HFFc6 (cell line): ENCODE results near the gene GRIK1. TPM values are rescaled to one million over a fixed set of nuclear protein-coding genes. Genes with fewer than 3 reads are reported as not detected.

Experiments used
- DNase-seq: peaks from one replicate; pipeline ENCODE4 v3.0.0-alpha.2; 2018
- H3K27ac Mint-ChIP-seq: 2 replicates; pipeline ENCODE4 v1.8.0; 2020; ENCODE audit warnings: mild to moderate bottlenecking, mixed read lengths
- H3K27me3 Mint-ChIP-seq: 2 replicates; pipeline ENCODE4 v1.8.0; 2021; ENCODE audit warnings: mild to moderate bottlenecking, moderate library complexity, mixed read lengths; ENCODE audit not compliant: insufficient read depth
- H3K36me3 Mint-ChIP-seq: 2 replicates; pipeline ENCODE4 v1.8.0; 2021; ENCODE audit warnings: low read depth, mixed read lengths
- H3K4me1 Mint-ChIP-seq: 2 replicates; pipeline ENCODE4 v1.8.0; 2020; ENCODE audit warnings: low read depth, mixed read lengths
- H3K4me3 Mint-ChIP-seq: 2 replicates; pipeline ENCODE4 v1.8.0; 2020; ENCODE audit warnings: mild to moderate bottlenecking, moderate library complexity, mixed read lengths
- H3K9me3 Mint-ChIP-seq: 2 replicates; pipeline ENCODE4 v1.8.0; 2020; ENCODE audit warnings: mild to moderate bottlenecking, mixed read lengths
- CTCF ChIP-seq: fragments of 200-600 bp; sonication (generic); IDR thresholded peaks from 2 replicates; pipeline ENCODE4 v1.5.0; 2021; ENCODE audit warnings: antibody characterized with exemption, mild to moderate bottlenecking
- total RNA-seq, 6 experiments: library from RNA; stranded (reverse); fragmentation: NEBNext Ultra II Directional; extraction: Animal tissue kit (Norgen Biotek cat#: 25700); gene quantifications; 2 replicates in 1 of 6; 3 replicates in 5 of 6; pipeline ENCODE4 v1.2.3, GENCODE V29; 2021

The GRIK1 gene
- total RNA-seq, 6 experiments from 2014 or later: not detected

GRCh38 chr21:29777160-29777559 lies 162.6 kb downstream of the GRIK1 start:
- Mint-ChIP-seq H3K36me3 (no peaks in the 10 kb centered on the region), H3K27ac (no peak overlapping the region), H3K27me3 (no peaks in the 10 kb centered on the region), H3K9me3 (peaks cover 28% of the 10 kb centered on the region), H3K4me1 (no peaks in the 10 kb centered on the region), H3K4me3 (no peak overlapping the region)
- no peak for DNase-seq
- TF ChIP-seq CTCF: no peak

- DNase-seq: no peak
- no peaks in the 10 kb centered on the region for H3K27me3 Mint-ChIP-seq
- no peaks in the 10 kb centered on the region for H3K36me3 Mint-ChIP-seq
- TF ChIP-seq CTCF: no peak
- no peaks in the 10 kb centered on the region for H3K4me1 Mint-ChIP-seq
- no peak overlapping the region for H3K4me3 Mint-ChIP-seq
- peaks cover 32% of the 10 kb centered on the region for H3K9me3 Mint-ChIP-seq
- H3K27ac Mint-ChIP-seq: no peak overlapping the region
These were observed 164.3 kb downstream of the GRIK1 start for GRCh38 chr21:29775462-29775861.

- Mint-ChIP-seq H3K4me1 (no peaks in the 10 kb centered on the region), H3K27me3 (peaks cover 3% of the 10 kb centered on the region; the same call in 1 of the 2 replicates), H3K4me3 (no peak overlapping the region), H3K27ac (no peak overlapping the region), H3K9me3 (peaks cover 55% of the 10 kb centered on the region), H3K36me3 (no peaks in the 10 kb centered on the region)
- no peak for TF ChIP-seq CTCF
- DNase-seq: no peak
These were observed 168.2 kb downstream of the GRIK1 start for GRCh38 chr21:29771491-29772066.

GRCh38 chr21:29763674-29764073 lies 176.1 kb downstream of the GRIK1 start:
- Mint-ChIP-seq H3K4me3 (no peak overlapping the region), H3K36me3 (no peaks in the 10 kb centered on the region), H3K9me3 (peaks cover 22% of the 10 kb centered on the region), H3K27me3 (no peaks in the 10 kb centered on the region; the same call in 1 of the 2 replicates), H3K27ac (no peak overlapping the region), H3K4me1 (no peaks in the 10 kb centered on the region)
- DNase-seq: no peak
- TF ChIP-seq CTCF: no peak

- DNase-seq: no peak
- H3K9me3 Mint-ChIP-seq: peaks cover 17% of the 10 kb centered on the region
- no peaks in the 10 kb centered on the region; the same call in 1 of the 2 replicates for H3K27me3 Mint-ChIP-seq
- H3K4me1 Mint-ChIP-seq: no peaks in the 10 kb centered on the region
- no peaks in the 10 kb centered on the region for H3K36me3 Mint-ChIP-seq
- H3K27ac Mint-ChIP-seq: no peak overlapping the region
- no peak for TF ChIP-seq CTCF
- no peak overlapping the region for H3K4me3 Mint-ChIP-seq
These were observed 177.2 kb downstream of the GRIK1 start for GRCh38 chr21:29762570-29763082.
